Measurements from ENCODE around the gene QRICH2.

QRICH2 gene

GRCh38 chr17:76336756-76337412, 28.8 kb upstream of the QRICH2 start:
- TF ChIP-seq CTCF (IDR thresholded peaks at IDR 0.05) = no peak

GRCh38 chr17:76335716-76336381, 27.8 kb upstream of the QRICH2 start:
- no peak for TF ChIP-seq CTCF (IDR thresholded peaks at IDR 0.05)

- TF ChIP-seq CTCF (IDR thresholded peaks at IDR 0.05) = no peak
Measured at GRCh38 chr17:76333673-76334505, 25.8 kb upstream of the QRICH2 start.

- no peak for TF ChIP-seq CTCF (IDR thresholded peaks at IDR 0.05)
Measured at GRCh38 chr17:76331083-76331482, 23.0 kb upstream of the QRICH2 start.

- no peak for TF ChIP-seq CTCF (IDR thresholded peaks at IDR 0.05)
Measured at GRCh38 chr17:76329664-76330063, 21.6 kb upstream of the QRICH2 start.

- TF ChIP-seq CTCF (IDR thresholded peaks at IDR 0.05) = no peak
Measured at GRCh38 chr17:76327696-76328095, 19.6 kb upstream of the QRICH2 start.

GRCh38 chr17:76326306-76326705, 18.2 kb upstream of the QRICH2 start:
- no peak for TF ChIP-seq CTCF (IDR thresholded peaks at IDR 0.05)

Measured in LNCAP (cell line).